IMR-90 (cell line): ENCODE data around the gene R3HDM2. TPM values are rescaled to one million over a fixed set of nuclear protein-coding genes. Genes with fewer than 3 reads are reported as not detected.

Source experiments
- ATAC-seq: fragments of 200-7000 bp; cut with Tn5 transposase; 2 replicates; pipeline ENCODE4 v1.9.1; 2020; ENCODE audit warnings: low read depth, mild to moderate bottlenecking, moderate library complexity
- BruUV-seq: library from RNA; stranded (reverse); fragments of 400-500 nt; replicated peaks from 2 replicates; lab custom pipeline; 2021; lab: Mats Ljungman, UMichigan
- CTCF ChIA-PET: fragments of 300-600 bp; formaldehyde crosslinking; extraction: SDS; loops from one replicate; lab custom pipeline; 2021; ENCODE audit warnings: antibody characterized with exemption; lab: Yijun Ruan, JAX
- POLR2A ChIA-PET: fragments of 300-600 bp; sonication (Branson Sonifier 250); formaldehyde crosslinking; loops from one replicate; lab custom pipeline; 2022; ENCODE audit warnings: antibody characterized with exemption; ENCODE audit not compliant: unreplicated experiment; lab: Charles Lee
- DNase-seq: peaks from one replicate; pipeline ENCODE4 v3.0.0; 2013
- H2AFZ ChIP-seq: replicated peaks from 2 replicates; pipeline ENCODE3; 2013; ENCODE audit warnings: low read length, mild to moderate bottlenecking; ENCODE audit not compliant: poor library complexity
- H2AK5ac ChIP-seq: 2 replicates; pipeline ENCODE4 v1.6.1; 2013; ENCODE audit warnings: low read depth, low read length, inconsistent platforms
- H2AK9ac ChIP-seq: replicated peaks from 2 replicates; pipeline ENCODE3; 2013; ENCODE audit warnings: mild to moderate bottlenecking, low read depth, low read length, moderate library complexity; ENCODE audit not compliant: poor library complexity
- H2BK120ac ChIP-seq: 2 replicates; pipeline ENCODE4 v1.6.1; 2013; ENCODE audit warnings: low read depth, low read length, inconsistent platforms
- H2BK15ac ChIP-seq: 3 replicates; pipeline ENCODE4 v1.6.1; 2013; ENCODE audit warnings: low read depth, low read length, inconsistent platforms
- H2BK20ac ChIP-seq: 2 replicates; pipeline ENCODE4 v1.6.1; 2013; ENCODE audit warnings: low read depth, mild to moderate bottlenecking, inconsistent platforms, low read length, moderate library complexity
- H2BK5ac ChIP-seq: 2 replicates; pipeline ENCODE4 v1.6.1; 2013; ENCODE audit warnings: mild to moderate bottlenecking, low read depth, low read length, inconsistent platforms; ENCODE audit not compliant: poor library complexity, severe bottlenecking
- H3K14ac ChIP-seq: replicated peaks from 2 replicates; pipeline ENCODE4 v1.6.1; 2013; ENCODE audit warnings: low read depth, low read length, inconsistent platforms
- H3K18ac ChIP-seq: 2 replicates; pipeline ENCODE4 v1.6.1; 2013; ENCODE audit warnings: low read depth, low read length, control low read depth
- H3K23ac ChIP-seq: 2 replicates; pipeline ENCODE4 v1.6.1; 2013; ENCODE audit warnings: low read depth, low read length, inconsistent platforms
- H3K27ac ChIP-seq: 2 replicates; pipeline ENCODE4 v1.5.1; 2013; ENCODE audit warnings: mild to moderate bottlenecking, control low read depth, low read length; ENCODE audit not compliant: insufficient read depth
- H3K27me3 ChIP-seq: 2 replicates; pipeline ENCODE4 v1.6.1; 2013; ENCODE audit warnings: low read length; ENCODE audit not compliant: control insufficient read depth, insufficient read depth
- H3K36me3 ChIP-seq: 2 replicates; pipeline ENCODE4 v1.6.1; 2013; ENCODE audit warnings: low read length, mixed read lengths; ENCODE audit not compliant: control insufficient read depth, insufficient read depth
- H3K4ac ChIP-seq: 2 replicates; pipeline ENCODE4 v1.6.1; 2013; ENCODE audit warnings: low read depth, low read length, inconsistent platforms
- H3K4me1 ChIP-seq: 2 replicates; pipeline ENCODE4 v1.6.1; 2013; ENCODE audit warnings: low read length, mixed read lengths; ENCODE audit not compliant: control insufficient read depth, insufficient read depth
- H3K4me2 ChIP-seq: 2 replicates; pipeline ENCODE4 v1.6.1; 2013; ENCODE audit warnings: low read depth, mild to moderate bottlenecking, control low read depth, low read length, moderate library complexity
- H3K4me3 ChIP-seq: 2 replicates; pipeline ENCODE4 v1.5.1; 2013; ENCODE audit warnings: low read depth, mild to moderate bottlenecking, control low read depth, low read length, moderate library complexity; ENCODE audit not compliant: insufficient read depth
- H3K56ac ChIP-seq: 2 replicates; pipeline ENCODE4 v1.6.1; 2013; ENCODE audit warnings: low read length, inconsistent platforms; ENCODE audit not compliant: insufficient read depth; ENCODE audit errors: extremely low read depth
- H3K79me1 ChIP-seq, 2 experiments: 2 replicates each; pipeline ENCODE4 v1.6.1; 2013; ENCODE audit warnings: low read length in 2 of 2, inconsistent platforms in 1 of 2, low read depth in 1 of 2
- H3K9ac ChIP-seq: 2 replicates; pipeline ENCODE4 v1.6.1; 2013; ENCODE audit warnings: low read depth, low read length, control low read depth
- H3K9me1 ChIP-seq: 2 replicates; pipeline ENCODE4 v1.6.1; 2013; ENCODE audit warnings: low read length, inconsistent platforms; ENCODE audit not compliant: insufficient read depth
- H3K9me3 ChIP-seq: 2 replicates; pipeline ENCODE4 v1.6.1; 2013; ENCODE audit warnings: low read length; ENCODE audit not compliant: control insufficient read depth, insufficient read depth
- H4K20me1 ChIP-seq: 2 replicates; pipeline ENCODE4 v1.6.1; 2013; ENCODE audit warnings: low read length, inconsistent platforms; ENCODE audit not compliant: insufficient read depth
- H4K5ac ChIP-seq: 2 replicates; pipeline ENCODE4 v1.6.1; 2013; ENCODE audit warnings: mild to moderate bottlenecking, low read depth, low read length, control low read depth
- H4K8ac ChIP-seq, 2 experiments: 2 replicates each; pipeline ENCODE4 v1.6.1; 2013; ENCODE audit warnings: low read depth in 2 of 2, low read length in 2 of 2, control low read depth in 1 of 2, inconsistent platforms in 1 of 2
- H4K91ac ChIP-seq: 2 replicates; pipeline ENCODE4 v1.6.1; 2013; ENCODE audit warnings: low read depth, low read length, inconsistent platforms; ENCODE audit not compliant: insufficient read depth
- CEBPB ChIP-seq: IDR thresholded peaks from 2 replicates; pipeline ENCODE4 v1.6.1; 2012; ENCODE audit warnings: low read depth, low read length, improper control_type of control experiment
- ELK1 ChIP-seq: fragments of 150-350 bp; IDR thresholded peaks from 2 replicates; pipeline ENCODE4 v1.6.1; 2016; ENCODE audit warnings: low read depth, mild to moderate bottlenecking, low read length, moderate library complexity, borderline replicate concordance
- FOS ChIP-seq: fragments of 150-350 bp; IDR thresholded peaks from 2 replicates; pipeline ENCODE4 v1.6.1; 2016; ENCODE audit warnings: low read depth, low read length
- MAZ ChIP-seq: IDR thresholded peaks from 2 replicates; pipeline ENCODE4 v1.6.1; 2012; ENCODE audit warnings: low read depth, mild to moderate bottlenecking, low read length, improper control_type of control experiment, moderate library complexity, borderline replicate concordance
- POLR2A ChIP-seq: IDR thresholded peaks from 2 replicates; pipeline ENCODE4 v1.6.1; 2012; ENCODE audit warnings: mild to moderate bottlenecking, low read depth, low read length
- RAD21 ChIP-seq: IDR thresholded peaks from 2 replicates; pipeline ENCODE4 v1.6.1; 2012; ENCODE audit warnings: low read length, improper control_type of control experiment
- RFX5 ChIP-seq: IDR thresholded peaks from 2 replicates; pipeline ENCODE4 v1.8.0; 2012; ENCODE audit warnings: low read depth, mild to moderate bottlenecking, low read length, moderate library complexity
- SMC3 ChIP-seq: fragments of 150-350 bp; IDR thresholded peaks from 2 replicates; pipeline ENCODE4 v1.6.1; 2016; ENCODE audit warnings: low read depth, mild to moderate bottlenecking, antibody characterized with exemption, low read length, moderate library complexity
- USF2 ChIP-seq: fragments of 150-350 bp; IDR thresholded peaks from 2 replicates; pipeline ENCODE4 v1.6.1; 2017; ENCODE audit warnings: mild to moderate bottlenecking, antibody characterized with exemption, low read length, low read depth
- WGBS, 2 experiments: methylation state at CpG; one replicate each; pipeline versions ENCODE4 v1.1.5 to v1.1.7; 2013; ENCODE audit warnings: missing lambda C conversion rate in 2 of 2; ENCODE audit not compliant: insufficient read length in 1 of 2; ENCODE audit errors: extremely low coverage in 2 of 2; 5-methylcytosine and 5-hydroxymethylcytosine counted together
- dilution Hi-C: fragments of 300-500 bp; cut with HindIII; formaldehyde crosslinking; loops from one replicate; pipeline ENCODE4 v1.14.3; 2018; ENCODE audit warnings: low sequenced_read_pairs; ENCODE audit not compliant: unreplicated experiment
- in situ Hi-C: fragments of 300-500 bp; cut with MboI; formaldehyde crosslinking; loops from 3 replicates; pipeline ENCODE4 v1.14.3; 2019; ENCODE audit warnings: low sequenced_read_pairs, inconsistent platforms, mixed read lengths
- intact Hi-C: fragments of 100-400 bp; cut with micrococcal nuclease; formaldehyde crosslinking; loops from 2 replicates; pipeline ENCODE4 v1.10.0; 2022
- polyA plus RNA-seq, 3 experiments: library from polyadenylated mRNA; depleted of rRNA; stranded (reverse); fragments of >200 nt; gene quantifications; 2 replicates each; pipeline ENCODE4 v1.2.3, GENCODE V29; 2012; ENCODE audit warnings: low replicate concordance in 1 of 3
- total RNA-seq: library from RNA; depleted of rRNA; stranded (reverse); fragments of >200 nt; gene quantifications from 2 replicates; pipeline ENCODE4 v1.2.3, GENCODE V29; 2012

The R3HDM2 gene
- total and polyA plus RNA-seq, 2 of the 4 experiments (the other 2 are of a cell fraction): 7.5 to 28.4 TPM

- TF ChIP-seq MAZ: no peak
Measured at GRCh38 chr12:57210926-57211692, 219.7 kb downstream of the R3HDM2 start (continued).

GRCh38 chr12:57210461-57210860 is 220.4 kb downstream of the R3HDM2 start:
- H3K4me2 ChIP-seq: no peak overlapping the region
- ATAC-seq (no peak), DNase-seq (no peak)
- ChIA-PET CTCF (no interaction called here), POLR2A (no interaction called here)
- WGBS, 2 experiments: 92% methylated on average over 3 of the region's 15 CpGs; no CpG with 5 or more reads in 1 of the 2 experiments
- H4K91ac ChIP-seq: no peak overlapping the region
- H2BK5ac ChIP-seq: no peak overlapping the region
- no peak overlapping the region for H2AFZ ChIP-seq
- dilution Hi-C loops (no loop called here), in situ Hi-C loops (no loop called here), intact Hi-C loops (no loop called here)
- peaks cover 2% of the 10 kb centered on the region; the same call in 1 of the 2 replicates for H3K4me1 ChIP-seq
- H3K56ac ChIP-seq: no peak overlapping the region
- no peak overlapping the region for H2BK20ac ChIP-seq
- no peak overlapping the region for H3K4ac ChIP-seq
- H2BK120ac ChIP-seq: no peak overlapping the region
- no peak overlapping the region for H3K4me3 ChIP-seq
- no peak overlapping the region for H3K23ac ChIP-seq
- no peak overlapping the region for H3K9ac ChIP-seq
- H3K79me1 ChIP-seq: peaks cover 0 to 11% of the 10 kb centered on the region in 2 experiments; a peak in 1 of 4 replicates
- H4K20me1 ChIP-seq: peaks cover 50% of the 10 kb centered on the region
- H3K18ac ChIP-seq: no peak overlapping the region
- H2AK5ac ChIP-seq: no peak overlapping the region
- H3K36me3 ChIP-seq: peaks cover 80% of the 10 kb centered on the region
- H3K9me3 ChIP-seq: no peaks in the 10 kb centered on the region
- no TSS peak for BruUV-seq
- H3K27me3 ChIP-seq: peaks cover 9% of the 10 kb centered on the region; the same call in 1 of the 2 replicates
- H4K5ac ChIP-seq: no peak overlapping the region
- no peak overlapping the region for H4K8ac ChIP-seq
- no peak overlapping the region for H2BK15ac ChIP-seq
- TF ChIP-seq SMC3 (no peak), RFX5 (no peak), ELK1 (no peak), RAD21 (no peak), FOS (no peak), POLR2A (no peak), USF2 (no peak), CEBPB (no peak)
- peak overlapping the region; percentile 72 for H2AK9ac ChIP-seq
- no peak overlapping the region for H3K27ac ChIP-seq
- H3K14ac ChIP-seq: no peak overlapping the region
- no peaks in the 10 kb centered on the region for H3K9me1 ChIP-seq
